ENCODE data around the gene WBP4.

Gene WBP4, protein sequence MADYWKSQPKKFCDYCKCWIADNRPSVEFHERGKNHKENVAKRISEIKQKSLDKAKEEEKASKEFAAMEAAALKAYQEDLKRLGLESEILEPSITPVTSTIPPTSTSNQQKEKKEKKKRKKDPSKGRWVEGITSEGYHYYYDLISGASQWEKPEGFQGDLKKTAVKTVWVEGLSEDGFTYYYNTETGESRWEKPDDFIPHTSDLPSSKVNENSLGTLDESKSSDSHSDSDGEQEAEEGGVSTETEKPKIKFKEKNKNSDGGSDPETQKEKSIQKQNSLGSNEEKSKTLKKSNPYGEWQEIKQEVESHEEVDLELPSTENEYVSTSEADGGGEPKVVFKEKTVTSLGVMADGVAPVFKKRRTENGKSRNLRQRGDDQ

DNA sequence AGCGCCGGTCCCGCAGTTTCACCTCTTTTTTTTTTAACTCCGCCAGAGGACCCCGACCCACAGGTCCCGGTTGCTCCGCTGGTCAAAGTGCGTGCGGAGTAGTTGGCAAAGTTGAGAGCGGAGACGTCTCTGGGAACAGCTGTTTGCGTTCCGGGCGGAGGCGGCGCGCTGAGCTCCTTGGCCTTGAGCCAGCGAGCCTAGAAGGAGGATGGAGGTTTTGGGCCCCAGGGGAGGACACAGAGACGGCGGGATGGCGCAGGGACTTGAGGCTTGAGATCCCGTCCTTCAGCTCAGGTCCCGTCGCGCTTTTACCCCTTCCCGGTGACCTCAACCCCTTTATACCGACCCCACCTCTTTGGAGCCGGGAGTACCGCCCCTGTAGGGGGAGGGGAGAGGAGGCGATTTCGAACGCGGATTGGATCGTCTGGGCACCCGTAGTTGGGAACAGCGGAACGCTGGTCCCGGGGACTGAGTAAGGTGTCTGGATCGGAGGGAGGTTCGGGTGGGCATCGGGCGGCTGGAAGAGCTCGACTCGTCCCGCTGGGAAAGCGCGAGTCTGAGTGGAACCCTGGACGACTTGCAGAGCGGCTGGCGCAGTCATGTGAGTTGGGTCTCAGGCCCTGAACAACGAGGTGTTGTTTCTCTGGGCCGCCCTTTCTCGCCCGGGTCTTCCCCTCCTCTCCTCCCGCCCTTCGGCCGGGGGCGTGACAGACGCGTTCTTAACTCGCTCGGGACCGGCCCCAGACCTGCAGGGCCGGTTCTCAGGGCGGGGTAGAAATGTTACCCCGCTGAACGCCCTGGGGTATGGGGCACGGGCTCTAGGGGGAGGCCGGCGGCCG is at the start of gene WBP4:
Gene WBP4 (plus strand): TSS at position 435 of the 839 bp plus-strand sequence. CDS start 165 bp downstream, at position 600.
- H3K4me3 ChIP-seq (ENCODE audit: low read length) = peak within 1 kb of the TSS; percentile 83
- DNase-seq (ENCODE audit: low read depth, low spot score) = peak; percentile 93

DNA sequence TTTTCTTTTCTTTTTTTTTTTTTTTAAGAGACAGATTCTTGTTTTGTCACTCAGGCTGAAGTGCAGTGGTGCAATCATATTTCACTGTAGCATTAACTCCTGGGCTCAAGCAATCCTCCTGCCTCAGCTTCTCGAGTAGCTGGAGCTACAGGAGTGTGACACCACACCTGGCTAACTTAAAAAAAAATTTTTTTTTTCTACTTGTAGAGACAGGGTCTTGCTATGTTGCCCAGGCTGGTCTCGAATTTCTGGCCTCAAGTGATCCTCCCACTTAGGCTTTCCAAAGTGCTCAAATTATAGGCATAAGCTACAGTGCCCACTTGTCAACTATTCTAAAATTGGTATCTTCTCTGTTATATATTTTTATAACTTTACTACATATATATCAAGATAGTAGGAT is 48.8 kb upstream of the WBP4 start:
- Histone ChIP-seq H3K4me1 (ENCODE audit: control insufficient read depth, insufficient read depth, low read length) (no peaks in the 10 kb centered on the region; the same call in 1 of the 2 replicates), H3K36me3 (ENCODE audit: control insufficient read depth, insufficient read depth, low read length) (no peaks in the 10 kb centered on the region), H3K9me3 (ENCODE audit: control insufficient read depth, insufficient read depth, low read length) (no peaks in the 10 kb centered on the region), H3K27me3 (ENCODE audit: control insufficient read depth, insufficient read depth, low read length) (no peaks in the 10 kb centered on the region), H3K27ac (ENCODE audit: low read length) (no peak overlapping the region), H3K4me3 (ENCODE audit: low read length) (no peak overlapping the region)
- DNase-seq (ENCODE audit: low read depth, low spot score) = no peak
- no CpG with 5 or more reads among the region's 2 CpGs for WGBS (ENCODE audit: insufficient coverage, insufficient read length)

More for the DNA sequence above, at the start of gene WBP4:
- no CpG with 5 or more reads among the region's 71 CpGs for WGBS (ENCODE audit: insufficient coverage, insufficient read length)
- H3K9me3 ChIP-seq (ENCODE audit: control insufficient read depth, insufficient read depth, low read length) = no peaks in the 10 kb centered on the region
- H3K27me3 ChIP-seq (ENCODE audit: control insufficient read depth, insufficient read depth, low read length) = no peaks in the 10 kb centered on the region
- H3K36me3 ChIP-seq (ENCODE audit: control insufficient read depth, insufficient read depth, low read length) = no peaks in the 10 kb centered on the region
- H3K4me1 ChIP-seq (ENCODE audit: control insufficient read depth, insufficient read depth, low read length) = no peaks in the 10 kb centered on the region
- no peak within 1 kb of the TSS for H3K27ac ChIP-seq (ENCODE audit: low read length)

DNA sequence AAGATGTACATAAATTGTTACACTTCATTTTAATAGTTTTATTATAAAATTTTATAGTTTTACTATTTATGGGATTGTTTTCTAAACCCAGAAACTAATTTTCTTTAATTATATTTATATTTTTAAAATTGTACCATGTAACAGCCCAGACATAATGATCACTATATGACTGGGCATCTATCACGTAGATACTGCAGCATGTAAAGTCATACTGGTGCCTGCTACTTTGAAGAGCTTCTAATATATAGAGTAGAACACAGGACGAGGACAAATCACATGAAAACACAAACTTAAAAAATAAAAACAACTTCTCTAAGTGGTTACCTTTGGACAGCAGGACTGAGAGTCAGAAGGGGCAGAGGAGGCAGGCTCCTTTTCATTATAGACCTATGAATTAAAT is 47.5 kb upstream of the WBP4 start:
- Histone ChIP-seq H3K4me3 (ENCODE audit: low read length) (no peak overlapping the region), H3K36me3 (ENCODE audit: control insufficient read depth, insufficient read depth, low read length) (no peaks in the 10 kb centered on the region), H3K27ac (ENCODE audit: low read length) (no peak overlapping the region), H3K27me3 (ENCODE audit: control insufficient read depth, insufficient read depth, low read length) (no peaks in the 10 kb centered on the region), H3K4me1 (ENCODE audit: control insufficient read depth, insufficient read depth, low read length) (no peaks in the 10 kb centered on the region; the same call in 1 of the 2 replicates), H3K9me3 (ENCODE audit: control insufficient read depth, insufficient read depth, low read length) (no peaks in the 10 kb centered on the region)
- DNase-seq (ENCODE audit: low read depth, low spot score) = no peak
- WGBS (ENCODE audit: insufficient coverage, insufficient read length) = no CpG with 5 or more reads among the region's 2 CpGs

DNA sequence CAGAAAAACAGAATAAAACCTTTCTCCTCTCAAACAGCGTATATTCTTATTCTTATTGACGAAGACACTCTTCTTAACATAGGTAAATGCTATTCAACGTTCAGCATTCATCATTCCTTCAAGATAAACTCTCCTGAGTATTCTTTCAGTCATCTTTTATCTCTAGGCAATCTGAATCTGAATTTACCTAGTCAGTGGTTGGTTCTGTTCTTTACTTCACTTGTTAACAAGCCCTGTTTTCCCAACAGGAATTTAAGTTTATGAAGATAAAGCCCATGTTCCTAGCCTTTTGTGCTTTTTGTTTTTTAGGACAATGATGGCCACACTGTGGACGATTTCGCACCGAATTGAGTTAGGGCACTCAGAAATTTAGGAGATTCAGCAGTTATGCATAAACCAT is 45.4 kb upstream of the WBP4 start:
- H3K27ac ChIP-seq (ENCODE audit: low read length) = no peak overlapping the region
- WGBS (ENCODE audit: insufficient coverage, insufficient read length) = no CpG with 5 or more reads among the region's 6 CpGs
- no peaks in the 10 kb centered on the region for H3K9me3 ChIP-seq (ENCODE audit: control insufficient read depth, insufficient read depth, low read length)
- H3K4me3 ChIP-seq (ENCODE audit: low read length) = no peak overlapping the region
- no peaks in the 10 kb centered on the region; the same call in 1 of the 2 replicates for H3K4me1 ChIP-seq (ENCODE audit: control insufficient read depth, insufficient read depth, low read length)
- H3K36me3 ChIP-seq (ENCODE audit: control insufficient read depth, insufficient read depth, low read length) = no peaks in the 10 kb centered on the region
- H3K27me3 ChIP-seq (ENCODE audit: control insufficient read depth, insufficient read depth, low read length) = no peaks in the 10 kb centered on the region
- no peak for DNase-seq (ENCODE audit: low read depth, low spot score)

DNA sequence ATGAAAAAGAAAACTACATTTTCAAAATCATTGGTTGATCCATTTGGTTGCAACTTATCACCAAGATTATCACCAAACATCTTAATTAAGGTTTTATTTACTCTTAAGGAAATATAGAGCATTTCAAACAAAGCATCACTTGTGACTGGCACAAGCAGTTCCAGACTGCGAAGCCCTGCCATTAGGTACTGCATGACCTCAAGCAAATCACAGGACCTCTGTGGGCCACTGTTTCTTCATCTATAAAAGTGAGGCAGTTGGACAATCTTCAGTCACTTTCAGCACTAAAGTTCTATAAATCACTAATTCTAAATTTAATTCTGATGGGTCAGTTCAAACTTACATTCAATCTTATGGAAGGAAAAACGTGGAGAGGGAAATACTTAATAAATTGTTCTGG is 44.1 kb upstream of the WBP4 start:
- no CpG with 5 or more reads among the region's 2 CpGs for WGBS (ENCODE audit: insufficient coverage, insufficient read length)
- Histone ChIP-seq H3K4me1 (ENCODE audit: control insufficient read depth, insufficient read depth, low read length) (no peaks in the 10 kb centered on the region; the same call in 1 of the 2 replicates), H3K27ac (ENCODE audit: low read length) (no peak overlapping the region), H3K27me3 (ENCODE audit: control insufficient read depth, insufficient read depth, low read length) (no peaks in the 10 kb centered on the region), H3K9me3 (ENCODE audit: control insufficient read depth, insufficient read depth, low read length) (no peaks in the 10 kb centered on the region), H3K4me3 (ENCODE audit: low read length) (no peak overlapping the region), H3K36me3 (ENCODE audit: control insufficient read depth, insufficient read depth, low read length) (no peaks in the 10 kb centered on the region)
- no peak for DNase-seq (ENCODE audit: low read depth, low spot score)

DNA sequence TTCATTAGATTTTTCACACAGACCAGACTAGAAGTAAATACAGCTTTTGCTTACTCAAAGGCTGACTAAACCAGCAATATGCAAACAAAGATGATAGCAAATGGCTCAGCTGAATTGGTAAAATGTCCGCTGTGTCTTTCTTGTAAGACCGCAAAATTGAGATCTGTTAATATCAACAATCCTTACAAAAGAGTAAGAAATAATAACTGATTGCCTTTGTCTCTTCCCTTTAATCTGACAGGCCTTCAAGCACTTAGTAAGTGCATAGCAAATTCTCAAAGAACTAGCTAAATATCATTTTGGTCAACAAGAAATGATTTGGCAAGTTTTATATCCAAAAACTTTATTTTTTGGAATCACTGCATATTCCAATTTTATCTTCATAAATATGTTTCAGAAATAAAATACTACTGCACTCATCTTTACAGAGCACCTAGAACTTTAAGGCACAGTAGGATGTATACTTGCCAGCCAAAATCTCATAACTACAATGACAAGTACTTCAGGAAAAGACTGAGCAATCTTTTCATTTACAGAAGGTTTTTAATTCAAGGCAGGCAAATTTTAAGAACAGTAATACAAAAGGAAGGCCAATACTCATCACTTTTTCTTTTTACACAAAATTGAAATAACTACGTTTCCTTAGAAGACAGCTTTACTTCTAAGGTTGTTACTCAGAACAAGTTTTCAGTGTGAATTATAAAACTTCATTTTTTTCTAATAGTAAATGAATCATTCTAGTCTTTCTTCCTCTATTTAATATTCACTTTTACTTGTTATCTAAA is 43.3 kb upstream of the WBP4 start:
- H3K36me3 ChIP-seq (ENCODE audit: control insufficient read depth, insufficient read depth, low read length) = no peaks in the 10 kb centered on the region
- H3K4me3 ChIP-seq (ENCODE audit: low read length) = no peak overlapping the region
- no peak overlapping the region for H3K27ac ChIP-seq (ENCODE audit: low read length)
- no CpG with 5 or more reads among the region's 3 CpGs for WGBS (ENCODE audit: insufficient coverage, insufficient read length)
- no peaks in the 10 kb centered on the region for H3K27me3 ChIP-seq (ENCODE audit: control insufficient read depth, insufficient read depth, low read length)
- no peak for DNase-seq (ENCODE audit: low read depth, low spot score)
- H3K9me3 ChIP-seq (ENCODE audit: control insufficient read depth, insufficient read depth, low read length) = no peaks in the 10 kb centered on the region
- no peaks in the 10 kb centered on the region; the same call in 1 of the 2 replicates for H3K4me1 ChIP-seq (ENCODE audit: control insufficient read depth, insufficient read depth, low read length)

DNA sequence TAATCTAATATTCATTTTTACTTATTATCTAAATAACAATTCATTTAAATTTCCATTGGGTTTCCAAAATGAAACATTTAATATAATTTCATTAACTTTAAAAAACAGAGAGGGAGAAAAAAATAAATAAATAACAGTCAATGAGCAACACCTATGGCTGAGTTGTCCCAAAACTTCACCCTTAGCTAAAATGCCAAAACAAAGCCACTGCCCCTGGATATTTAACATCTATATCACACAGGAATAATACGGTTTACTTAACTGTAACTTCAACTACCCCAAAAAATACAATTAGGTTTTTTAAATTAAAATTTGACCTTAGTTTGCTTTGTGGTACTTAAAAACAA is 42.7 kb upstream of the WBP4 start:
- no peak for DNase-seq (ENCODE audit: low read depth, low spot score)
- no peaks in the 10 kb centered on the region for H3K9me3 ChIP-seq (ENCODE audit: control insufficient read depth, insufficient read depth, low read length)
- H3K27me3 ChIP-seq (ENCODE audit: control insufficient read depth, insufficient read depth, low read length) = no peaks in the 10 kb centered on the region
- no peak overlapping the region for H3K4me3 ChIP-seq (ENCODE audit: low read length)
- H3K4me1 ChIP-seq (ENCODE audit: control insufficient read depth, insufficient read depth, low read length) = no peaks in the 10 kb centered on the region; the same call in 1 of the 2 replicates
- H3K27ac ChIP-seq (ENCODE audit: low read length) = no peak overlapping the region
- H3K36me3 ChIP-seq (ENCODE audit: control insufficient read depth, insufficient read depth, low read length) = no peaks in the 10 kb centered on the region
- no CpG with 5 or more reads among the region's 1 CpG for WGBS (ENCODE audit: insufficient coverage, insufficient read length)

DNA sequence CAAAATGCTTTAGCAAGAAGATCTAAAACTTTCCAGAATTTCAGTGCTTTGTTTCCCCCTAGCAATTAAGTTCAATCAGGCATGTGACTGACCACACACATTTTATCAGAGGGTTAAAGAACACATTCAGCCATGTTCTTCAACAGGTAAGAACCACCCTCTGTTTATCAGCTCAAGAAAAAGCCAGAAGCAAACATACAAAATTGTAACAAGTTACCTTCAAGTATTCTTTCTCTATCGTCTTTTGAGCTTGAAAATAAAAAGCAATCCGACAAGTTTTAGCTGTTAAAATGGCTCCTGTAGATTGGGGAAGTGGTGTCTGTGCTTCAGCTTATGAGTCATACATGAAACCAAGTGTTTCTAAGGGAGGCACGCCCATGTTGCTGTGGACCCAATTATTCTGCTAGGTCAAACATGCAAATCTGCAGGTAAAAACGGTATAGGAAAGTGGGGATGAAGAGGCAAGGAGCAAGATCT is 42.3 kb upstream of the WBP4 start, which contains the start of gene ELF1:
Gene ELF1 (minus strand): TSS at position 306 of the 477 bp plus-strand sequence. CDS start 37,262 bp downstream, outside the sequence.
- H3K27me3 ChIP-seq (ENCODE audit: control insufficient read depth, insufficient read depth, low read length) = no peaks in the 10 kb centered on the region
- no peak for DNase-seq (ENCODE audit: low read depth, low spot score)
- no peaks in the 10 kb centered on the region; the same call in 1 of the 2 replicates for H3K4me1 ChIP-seq (ENCODE audit: control insufficient read depth, insufficient read depth, low read length)
- no peaks in the 10 kb centered on the region for H3K36me3 ChIP-seq (ENCODE audit: control insufficient read depth, insufficient read depth, low read length)
- H3K27ac ChIP-seq (ENCODE audit: low read length) = no peak within 1 kb of the TSS
- no peak within 1 kb of the TSS for H3K4me3 ChIP-seq (ENCODE audit: low read length)
- no peaks in the 10 kb centered on the region for H3K9me3 ChIP-seq (ENCODE audit: control insufficient read depth, insufficient read depth, low read length)
- no CpG with 5 or more reads among the region's 4 CpGs for WGBS (ENCODE audit: insufficient coverage, insufficient read length)

DNA sequence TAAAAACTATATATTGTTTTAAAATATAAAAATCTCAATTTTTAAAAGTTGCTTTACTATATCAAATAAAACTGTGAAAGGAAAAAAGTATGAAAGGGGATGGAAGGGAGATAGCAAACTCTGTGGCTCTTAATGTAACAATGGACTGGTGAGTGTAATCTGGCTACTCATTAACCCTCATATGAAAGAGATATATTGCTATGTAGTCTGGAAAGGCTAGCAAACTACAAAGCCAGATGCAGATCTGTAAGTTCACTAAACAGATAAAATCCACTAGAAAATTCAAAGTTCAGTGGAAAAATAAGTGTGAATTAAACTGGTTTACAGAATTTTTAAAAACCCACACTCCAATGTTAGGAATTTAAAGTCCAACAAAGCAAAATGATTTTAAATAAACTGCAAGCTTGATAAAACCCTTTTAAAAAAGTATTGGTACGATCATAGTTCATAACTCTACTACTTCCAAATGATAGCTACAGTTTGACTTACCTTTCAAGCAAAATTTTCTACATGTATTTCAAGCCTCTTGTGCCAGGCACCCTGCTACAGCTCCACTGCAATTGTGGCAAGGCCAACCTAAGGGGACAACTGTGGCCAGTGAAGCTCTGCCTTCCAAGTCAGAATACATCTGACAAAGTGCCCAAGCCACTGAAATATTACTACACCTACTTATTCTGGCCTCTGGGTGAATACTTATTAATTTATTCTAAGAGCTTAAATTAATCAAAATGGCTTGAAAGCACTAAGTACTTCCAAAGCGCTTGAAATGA is 41.5 kb upstream of the WBP4 start:
- Histone ChIP-seq H3K4me3 (ENCODE audit: low read length) (no peak overlapping the region), H3K4me1 (ENCODE audit: control insufficient read depth, insufficient read depth, low read length) (no peaks in the 10 kb centered on the region; the same call in 1 of the 2 replicates), H3K9me3 (ENCODE audit: control insufficient read depth, insufficient read depth, low read length) (no peaks in the 10 kb centered on the region), H3K36me3 (ENCODE audit: control insufficient read depth, insufficient read depth, low read length) (no peaks in the 10 kb centered on the region), H3K27ac (ENCODE audit: low read length) (no peak overlapping the region), H3K27me3 (ENCODE audit: control insufficient read depth, insufficient read depth, low read length) (no peaks in the 10 kb centered on the region)
- DNase-seq (ENCODE audit: low read depth, low spot score) = no peak
- no CpG with 5 or more reads among the region's 2 CpGs for WGBS (ENCODE audit: insufficient coverage, insufficient read length)
